ENCODE results near the gene ZFP69B. TPM values are rescaled to one million over a fixed set of nuclear protein-coding genes. Genes with fewer than 3 reads are reported as not detected.

ZFP69B gene
- total and polyA plus RNA-seq, 10 donors = 0.80 to 5.0 (median 2.3) TPM

DNA sequence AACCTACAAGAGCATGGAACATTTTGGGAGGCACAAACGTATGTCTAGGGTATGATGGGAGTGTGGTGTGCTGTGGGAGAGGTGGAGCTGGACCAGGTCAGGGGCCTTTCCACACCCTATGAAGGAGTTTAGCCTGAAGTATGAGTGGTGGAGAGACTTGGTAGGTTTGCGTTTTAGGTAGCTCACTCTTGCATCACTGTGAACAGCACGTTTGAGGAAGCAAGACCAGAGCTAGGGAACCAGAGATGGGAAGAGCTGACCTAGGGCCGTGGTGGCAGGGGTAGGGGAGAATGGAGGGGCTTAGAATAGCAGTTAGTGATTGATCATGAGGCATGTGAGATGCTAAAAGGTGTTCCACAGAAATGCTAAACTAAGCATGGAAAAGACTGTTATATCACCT, 25.1 kb upstream of the ZFP69B start:
- DNase-seq = no peak
- Histone ChIP-seq H3K9me3 (no peaks in the 10 kb centered on the region), H3K4me3 (no peak overlapping the region), H3K27ac (peak overlapping the region in 3 of 8 donors; percentile 0 to 4 (median 4)), H3K36me3 (peaks cover 0 to 62% (median 30%) of the 10 kb centered on the region in 6 donors), H3K4me1 (peaks cover 0 to 40% (median 27%) of the 10 kb centered on the region in 6 donors), H3K27me3 (replicated peaks in 1 of 7) (no peaks in the 10 kb centered on the region)
- intact Hi-C loops (cut with DNase I; ENCODE audit: low total_unique reads) = no loop called here
- 55 to 83% (median 63%) methylated on average over 4 of the region's 4 CpGs for WGBS, 5 donors
- TF ChIP-seq POLR2AphosphoS5 (IDR thresholded peaks at IDR 0.05) (peak in 1 of 3 donors; percentile 79), POLR2A (IDR thresholded peaks at IDR 0.05) (no peak)
- TF ChIP-seq, protein P1, sequence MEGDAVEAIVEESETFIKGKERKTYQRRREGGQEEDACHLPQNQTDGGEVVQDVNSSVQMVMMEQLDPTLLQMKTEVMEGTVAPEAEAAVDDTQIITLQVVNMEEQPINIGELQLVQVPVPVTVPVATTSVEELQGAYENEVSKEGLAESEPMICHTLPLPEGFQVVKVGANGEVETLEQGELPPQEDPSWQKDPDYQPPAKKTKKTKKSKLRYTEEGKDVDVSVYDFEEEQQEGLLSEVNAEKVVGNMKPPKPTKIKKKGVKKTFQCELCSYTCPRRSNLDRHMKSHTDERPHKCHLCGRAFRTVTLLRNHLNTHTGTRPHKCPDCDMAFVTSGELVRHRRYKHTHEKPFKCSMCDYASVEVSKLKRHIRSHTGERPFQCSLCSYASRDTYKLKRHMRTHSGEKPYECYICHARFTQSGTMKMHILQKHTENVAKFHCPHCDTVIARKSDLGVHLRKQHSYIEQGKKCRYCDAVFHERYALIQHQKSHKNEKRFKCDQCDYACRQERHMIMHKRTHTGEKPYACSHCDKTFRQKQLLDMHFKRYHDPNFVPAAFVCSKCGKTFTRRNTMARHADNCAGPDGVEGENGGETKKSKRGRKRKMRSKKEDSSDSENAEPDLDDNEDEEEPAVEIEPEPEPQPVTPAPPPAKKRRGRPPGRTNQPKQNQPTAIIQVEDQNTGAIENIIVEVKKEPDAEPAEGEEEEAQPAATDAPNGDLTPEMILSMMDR (IDR thresholded peaks at IDR 0.05 in 8 of 11, conservative IDR thresholded peaks at IDR 0.05 in 3 of 11) = no peak

DNA sequence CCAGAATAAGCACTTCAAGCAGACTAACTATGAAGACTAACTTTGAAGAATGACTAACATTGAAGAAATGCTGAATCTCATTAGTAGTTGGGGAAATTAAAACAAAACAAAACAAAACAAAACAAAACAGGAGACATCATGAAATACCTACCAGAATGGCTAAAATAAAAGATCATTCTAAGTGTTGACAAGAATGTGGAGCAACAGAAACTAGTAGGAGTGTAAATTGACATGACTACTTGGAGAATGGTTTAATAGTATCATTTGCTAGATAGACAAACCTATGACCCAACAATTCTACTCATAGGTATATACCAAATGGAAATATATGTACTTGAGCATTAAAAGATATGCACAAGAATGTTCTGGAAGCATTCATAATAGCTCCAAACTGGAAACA, 18.9 kb upstream of the ZFP69B start:
- Histone ChIP-seq H3K27ac (no peak overlapping the region), H3K27me3 (replicated peaks in 1 of 7) (no peaks in the 10 kb centered on the region), H3K4me1 (no peaks in the 10 kb centered on the region), H3K36me3 (peaks cover 0 to 1% (median 0%) of the 10 kb centered on the region in 6 donors), H3K4me3 (no peak overlapping the region), H3K9me3 (no peaks in the 10 kb centered on the region)
- intact Hi-C loops (cut with DNase I; ENCODE audit: low total_unique reads) = no loop called here
- DNase-seq = no peak
- TF ChIP-seq POLR2A (IDR thresholded peaks at IDR 0.05) = no peak
- no peak for TF ChIP-seq POLR2AphosphoS5 (IDR thresholded peaks at IDR 0.05)
- TF ChIP-seq, protein P1 (IDR thresholded peaks at IDR 0.05 in 8 of 11, conservative IDR thresholded peaks at IDR 0.05 in 3 of 11) = no peak

DNA sequence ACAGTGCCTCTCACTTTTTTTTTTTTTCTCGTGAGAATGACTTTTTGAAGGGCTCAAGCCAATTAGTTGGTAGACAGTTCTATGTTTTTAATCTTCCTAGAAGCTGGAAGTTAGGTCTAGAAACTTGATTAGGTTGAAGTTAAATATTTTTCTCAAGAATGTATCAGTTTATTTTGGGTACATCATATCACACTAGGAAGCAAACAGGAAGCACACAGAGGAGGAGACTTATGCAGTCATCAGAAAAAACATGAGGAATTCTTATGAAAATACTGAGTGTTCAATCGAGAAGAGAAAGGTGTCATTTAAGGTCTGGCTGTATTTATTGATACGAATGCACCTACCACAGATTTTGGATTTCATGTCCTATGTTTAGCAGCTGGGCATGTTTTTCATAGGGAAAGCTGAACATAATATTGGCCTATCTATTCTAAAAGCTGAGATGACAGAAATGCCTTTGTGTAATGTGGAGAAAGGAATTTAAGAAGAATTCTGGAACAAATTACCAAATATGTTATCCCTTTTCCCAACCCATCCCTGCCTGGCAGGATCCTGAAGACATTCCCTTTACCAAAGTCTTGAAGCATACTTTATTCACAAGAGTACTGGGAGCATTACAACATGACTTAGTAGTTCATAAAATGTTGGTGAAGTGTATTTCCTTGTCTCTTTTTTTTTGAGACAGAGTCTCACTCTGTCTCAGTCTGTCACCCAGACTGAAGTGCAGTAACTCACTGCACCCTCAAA, 17.5 kb upstream of the ZFP69B start:
- Histone ChIP-seq H3K4me3 (no peak overlapping the region), H3K9me3 (no peaks in the 10 kb centered on the region), H3K27me3 (replicated peaks in 1 of 7) (no peaks in the 10 kb centered on the region), H3K27ac (no peak overlapping the region), H3K36me3 (no peaks in the 10 kb centered on the region), H3K4me1 (no peaks in the 10 kb centered on the region)
- TF ChIP-seq POLR2AphosphoS5 (IDR thresholded peaks at IDR 0.05) (no peak), POLR2A (IDR thresholded peaks at IDR 0.05) (no peak)
- TF ChIP-seq, protein P1 (IDR thresholded peaks at IDR 0.05 in 8 of 11, conservative IDR thresholded peaks at IDR 0.05 in 3 of 11) = no peak
- WGBS, 5 donors = 69 to 77% (median 75%) methylated on average over 3 of the region's 3 CpGs
- intact Hi-C loops (cut with DNase I; ENCODE audit: low total_unique reads) = no loop called here
- no peak for DNase-seq

DNA sequence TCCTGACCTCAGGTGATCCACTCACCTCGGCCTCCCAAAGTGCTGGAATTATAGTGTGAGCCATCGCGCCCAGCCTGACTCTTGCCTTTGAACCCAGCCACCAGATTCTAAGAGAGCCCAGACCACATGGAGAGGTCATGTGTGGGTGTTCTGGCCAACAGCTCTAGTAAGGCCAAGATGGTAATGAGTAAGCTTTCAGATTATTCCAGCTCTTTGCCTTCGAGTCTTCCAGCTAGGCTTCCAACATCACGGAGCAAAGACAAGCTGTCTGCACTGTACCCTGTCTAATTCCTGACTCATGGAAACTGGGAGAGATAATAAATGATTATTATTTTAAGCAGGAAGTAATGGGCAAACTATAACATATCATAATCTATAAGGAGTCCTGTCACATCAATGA, 14.8 kb upstream of the ZFP69B start:
- no peaks in the 10 kb centered on the region for H3K9me3 ChIP-seq
- no peaks in the 10 kb centered on the region for H3K36me3 ChIP-seq
- 86 to 95% (median 93%) methylated on average over 5 of the region's 5 CpGs for WGBS, 5 donors
- H3K27me3 ChIP-seq (replicated peaks in 1 of 7) = no peaks in the 10 kb centered on the region
- DNase-seq = no peak
- intact Hi-C loops (cut with DNase I; ENCODE audit: low total_unique reads) = no loop called here
- H3K4me3 ChIP-seq = no peak overlapping the region
- no peak overlapping the region for H3K27ac ChIP-seq
- TF ChIP-seq POLR2A (IDR thresholded peaks at IDR 0.05) (no peak), POLR2AphosphoS5 (IDR thresholded peaks at IDR 0.05) (no peak)
- TF ChIP-seq, protein P1 (IDR thresholded peaks at IDR 0.05 in 8 of 11, conservative IDR thresholded peaks at IDR 0.05 in 3 of 11) = no peak
- peaks cover 0 to 7% (median 3%) of the 10 kb centered on the region in 6 donors for H3K4me1 ChIP-seq
